Transverse colon (tissue), 4 donors: ENCODE data around the gene SHB.

Source experiments
- POLR2A ChIP-seq: fragments of 450-650 bp; IDR thresholded peaks from one replicate; pipeline ENCODE4 v1.6.1; 2016; ENCODE audit warnings: antibody characterized with exemption, mild to moderate bottlenecking, moderate library complexity
- POLR2AphosphoS5 ChIP-seq, 3 donors: sonication (generic); formaldehyde crosslinking; IDR thresholded peaks; one replicate each; pipeline ENCODE4 v1.6.1; 2016; ENCODE audit warnings: antibody characterized with exemption in 3 of 3
- TF ChIP-seq, protein P1 (sequence below), 5 experiments: fragments of 200-600 bp in 3 of 5; fragments of 450-650 bp in 2 of 5; sonication (generic) in 3 of 5; IDR thresholded peaks; 1 replicate in 2 of 5; 2 replicates in 3 of 5; pipeline ENCODE4 v1.5.1; 2016 to 2017; ENCODE audit warnings: antibody characterized with exemption in 5 of 5, inconsistent platforms in 3 of 5, mild to moderate bottlenecking in 2 of 5, moderate library complexity in 1 of 5

DNA sequence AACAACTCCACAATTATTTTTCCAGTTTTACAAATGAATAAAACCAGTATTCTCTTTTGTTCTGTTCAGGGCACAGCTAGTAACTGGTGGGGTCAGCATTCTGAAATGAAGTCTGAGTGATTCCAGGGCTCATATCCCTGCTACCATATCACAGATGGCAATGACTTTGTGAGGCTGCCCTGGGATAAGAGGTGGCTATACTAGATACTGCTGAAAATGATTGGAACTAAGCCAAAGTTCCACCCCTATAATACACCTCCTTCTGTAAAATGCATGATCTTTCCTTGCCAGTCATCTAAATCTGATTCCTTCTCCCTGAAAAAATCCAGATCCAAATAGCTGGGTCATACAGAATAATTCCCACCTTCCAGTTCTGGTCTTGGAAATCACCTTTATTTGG lies 179.5 kb downstream of the SHB start:
- TF ChIP-seq POLR2AphosphoS5 (IDR thresholded peaks at IDR 0.05) (no peak), POLR2A (no peak)
- TF ChIP-seq, protein P1, sequence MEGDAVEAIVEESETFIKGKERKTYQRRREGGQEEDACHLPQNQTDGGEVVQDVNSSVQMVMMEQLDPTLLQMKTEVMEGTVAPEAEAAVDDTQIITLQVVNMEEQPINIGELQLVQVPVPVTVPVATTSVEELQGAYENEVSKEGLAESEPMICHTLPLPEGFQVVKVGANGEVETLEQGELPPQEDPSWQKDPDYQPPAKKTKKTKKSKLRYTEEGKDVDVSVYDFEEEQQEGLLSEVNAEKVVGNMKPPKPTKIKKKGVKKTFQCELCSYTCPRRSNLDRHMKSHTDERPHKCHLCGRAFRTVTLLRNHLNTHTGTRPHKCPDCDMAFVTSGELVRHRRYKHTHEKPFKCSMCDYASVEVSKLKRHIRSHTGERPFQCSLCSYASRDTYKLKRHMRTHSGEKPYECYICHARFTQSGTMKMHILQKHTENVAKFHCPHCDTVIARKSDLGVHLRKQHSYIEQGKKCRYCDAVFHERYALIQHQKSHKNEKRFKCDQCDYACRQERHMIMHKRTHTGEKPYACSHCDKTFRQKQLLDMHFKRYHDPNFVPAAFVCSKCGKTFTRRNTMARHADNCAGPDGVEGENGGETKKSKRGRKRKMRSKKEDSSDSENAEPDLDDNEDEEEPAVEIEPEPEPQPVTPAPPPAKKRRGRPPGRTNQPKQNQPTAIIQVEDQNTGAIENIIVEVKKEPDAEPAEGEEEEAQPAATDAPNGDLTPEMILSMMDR (IDR thresholded peaks at IDR 0.05): no peak
